ENCODE results near the gene RHBDD2.
"Not testable (repeated sequence)": the region's sequence is repeated elsewhere in the genome, so short reads cannot be mapped to it uniquely, and the experiment has no call there.

The RHBDD2 gene

DNA sequence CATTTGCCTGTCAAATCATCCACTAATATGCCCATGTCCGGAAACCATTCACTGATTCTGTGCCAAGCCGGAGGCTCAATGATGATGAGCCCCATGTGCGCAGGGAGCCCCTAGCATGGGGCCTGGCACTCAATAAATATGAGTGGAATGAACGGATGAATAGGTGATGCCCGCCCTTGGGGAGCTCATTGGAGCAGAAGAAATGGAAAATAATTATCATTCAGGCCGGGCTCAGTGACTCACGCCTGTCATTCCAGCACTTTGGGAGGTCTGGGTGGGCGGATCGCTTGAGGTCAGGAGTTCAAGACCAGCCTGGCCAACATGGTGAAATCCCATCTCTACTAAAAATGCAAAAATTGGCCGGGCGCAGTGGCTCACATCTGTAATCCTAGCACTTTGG lies 11.0 kb downstream of the RHBDD2 start:
- no peak for DNase-seq

DNA sequence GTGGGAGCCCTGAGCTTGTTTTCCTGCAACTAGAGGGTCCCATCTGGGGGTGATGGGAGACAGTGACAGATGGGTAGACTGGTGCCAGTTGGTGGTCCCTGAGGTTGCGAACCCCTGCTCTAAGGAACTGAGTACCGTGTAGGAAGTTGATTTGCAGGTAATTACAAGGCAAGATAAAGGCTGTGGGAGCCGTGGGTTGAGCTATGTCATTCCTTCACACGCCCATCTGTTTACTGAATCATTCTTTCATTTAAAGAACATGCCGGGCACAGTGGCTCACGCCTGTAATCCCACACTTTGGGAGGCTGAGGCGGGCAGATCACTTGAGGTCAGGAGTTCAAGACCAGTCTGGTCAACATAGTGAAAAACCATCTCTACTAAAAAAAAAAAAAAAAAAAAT lies 12.4 kb downstream of the RHBDD2 start:
- DNase-seq: not testable (repeated sequence)

DNA sequence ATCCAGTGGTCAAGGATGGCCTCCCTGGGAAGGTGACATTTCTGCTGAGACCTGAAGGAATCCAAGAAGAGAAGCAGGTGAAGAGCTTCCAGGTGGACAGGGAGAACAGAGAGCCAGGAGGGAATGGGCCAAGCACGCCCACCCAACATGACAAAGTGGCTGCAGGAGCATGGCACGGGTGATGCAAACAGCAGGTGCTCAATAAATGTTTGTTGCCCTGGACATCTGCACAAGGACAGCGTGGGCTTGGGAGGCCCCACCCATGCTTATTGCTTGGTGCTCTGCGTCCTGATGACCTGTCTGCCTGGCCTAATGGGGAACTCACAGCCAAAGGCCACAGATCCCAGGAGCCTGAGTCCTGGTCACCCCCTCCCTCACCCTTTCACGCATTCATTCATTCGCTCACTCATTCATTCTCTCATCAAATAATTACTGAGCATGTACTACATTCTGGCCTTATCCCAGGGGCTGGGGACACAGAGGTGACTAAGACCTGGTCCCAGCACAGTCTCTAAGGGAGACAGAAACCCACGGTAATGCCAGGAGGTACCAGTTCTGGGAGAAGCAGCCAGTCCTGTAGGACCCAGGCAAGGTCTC lies 13.1 kb downstream of the RHBDD2 start:
- DNase-seq: no peak

DNA sequence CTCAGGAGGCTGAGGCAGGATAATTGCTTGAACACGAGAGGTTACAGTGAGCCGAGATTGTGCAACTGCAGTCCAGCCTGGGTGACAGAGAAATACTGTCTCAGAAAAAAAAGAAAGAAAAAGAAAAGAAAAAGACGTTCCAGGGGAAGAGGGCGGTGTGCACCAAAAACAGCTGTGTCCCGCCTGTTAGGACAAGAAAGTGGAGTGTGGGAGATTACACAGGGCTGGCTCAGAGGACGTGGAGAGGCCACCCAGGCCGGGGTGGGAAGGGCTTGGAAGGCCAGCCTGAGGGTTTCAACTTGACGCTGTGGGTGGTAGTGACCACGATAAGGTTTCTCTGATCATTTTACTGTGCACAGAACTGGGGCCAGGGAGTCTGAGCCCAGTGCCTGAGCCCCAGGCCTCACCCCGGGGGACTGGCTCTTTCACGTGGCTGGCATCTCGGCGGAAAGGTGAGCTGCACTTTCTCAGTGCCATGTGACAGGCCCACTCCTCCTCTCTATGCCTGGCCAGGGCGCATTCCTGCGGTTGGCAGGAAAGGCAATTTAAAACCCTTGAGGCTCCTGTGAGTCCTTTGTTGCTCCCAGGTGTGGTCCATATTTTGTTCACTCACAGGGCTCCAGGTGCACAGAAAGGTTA lies 13.9 kb downstream of the RHBDD2 start:
- no peak for DNase-seq

DNA sequence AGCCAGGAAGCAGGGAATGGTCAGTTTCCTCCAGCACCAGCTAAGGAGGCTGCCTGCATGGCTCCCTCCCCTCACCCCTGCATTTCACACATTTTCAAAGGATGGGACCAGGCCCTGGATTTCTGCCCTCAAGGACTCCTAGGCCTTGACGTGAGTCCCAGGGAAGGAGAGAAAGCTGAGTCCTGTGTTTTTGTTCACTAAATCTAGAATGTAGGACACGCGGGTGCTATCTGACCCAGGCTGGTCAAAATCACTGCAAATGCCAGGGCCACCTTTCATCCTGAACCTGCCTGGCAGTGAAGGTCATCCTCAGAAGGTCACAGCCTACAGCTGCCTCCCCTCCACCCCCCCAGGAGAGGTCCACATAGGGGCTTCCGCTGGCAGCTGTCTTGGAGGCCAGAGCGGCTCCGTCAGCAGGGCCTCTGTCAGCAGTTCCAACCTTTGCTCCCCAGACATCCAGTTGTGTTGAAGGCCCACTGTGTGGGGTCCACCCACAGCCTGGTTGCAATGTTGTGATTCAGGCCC lies 18.0 kb downstream of the RHBDD2 start:
- no peak for DNase-seq

DNA sequence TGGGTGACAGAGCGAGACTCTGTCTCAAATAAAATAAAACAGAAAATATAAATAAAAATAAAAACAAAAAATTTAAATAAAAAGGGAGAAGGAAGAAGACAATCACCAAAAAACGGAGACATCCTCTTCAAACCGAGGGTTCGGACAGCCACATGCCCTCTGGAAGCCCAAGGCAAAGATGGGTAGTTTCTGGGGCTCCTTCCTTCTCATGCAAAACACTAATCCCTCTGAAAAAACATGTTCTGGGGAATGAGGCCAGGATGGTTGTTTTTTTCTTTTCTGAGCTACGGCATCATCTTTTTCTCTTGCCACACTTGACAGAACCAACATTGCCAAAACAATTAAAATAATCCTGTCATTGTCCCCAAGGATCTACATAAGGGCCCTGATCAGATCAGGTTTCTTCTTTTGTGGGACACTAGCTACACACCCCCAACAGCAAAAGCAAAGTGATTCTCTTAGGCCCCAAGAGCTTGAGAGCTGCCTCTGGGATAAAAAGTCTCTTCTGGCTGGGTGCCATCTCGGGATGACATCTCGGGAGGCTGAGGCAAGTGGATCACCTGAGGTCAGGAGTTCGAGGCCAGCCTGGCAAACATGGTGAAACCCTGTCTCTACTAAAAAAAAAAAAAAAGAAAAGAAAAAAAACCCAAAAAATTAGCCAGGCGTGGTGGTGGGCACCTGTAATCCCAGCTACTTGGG lies 21.9 kb downstream of the RHBDD2 start:
- no peak for DNase-seq

DNA sequence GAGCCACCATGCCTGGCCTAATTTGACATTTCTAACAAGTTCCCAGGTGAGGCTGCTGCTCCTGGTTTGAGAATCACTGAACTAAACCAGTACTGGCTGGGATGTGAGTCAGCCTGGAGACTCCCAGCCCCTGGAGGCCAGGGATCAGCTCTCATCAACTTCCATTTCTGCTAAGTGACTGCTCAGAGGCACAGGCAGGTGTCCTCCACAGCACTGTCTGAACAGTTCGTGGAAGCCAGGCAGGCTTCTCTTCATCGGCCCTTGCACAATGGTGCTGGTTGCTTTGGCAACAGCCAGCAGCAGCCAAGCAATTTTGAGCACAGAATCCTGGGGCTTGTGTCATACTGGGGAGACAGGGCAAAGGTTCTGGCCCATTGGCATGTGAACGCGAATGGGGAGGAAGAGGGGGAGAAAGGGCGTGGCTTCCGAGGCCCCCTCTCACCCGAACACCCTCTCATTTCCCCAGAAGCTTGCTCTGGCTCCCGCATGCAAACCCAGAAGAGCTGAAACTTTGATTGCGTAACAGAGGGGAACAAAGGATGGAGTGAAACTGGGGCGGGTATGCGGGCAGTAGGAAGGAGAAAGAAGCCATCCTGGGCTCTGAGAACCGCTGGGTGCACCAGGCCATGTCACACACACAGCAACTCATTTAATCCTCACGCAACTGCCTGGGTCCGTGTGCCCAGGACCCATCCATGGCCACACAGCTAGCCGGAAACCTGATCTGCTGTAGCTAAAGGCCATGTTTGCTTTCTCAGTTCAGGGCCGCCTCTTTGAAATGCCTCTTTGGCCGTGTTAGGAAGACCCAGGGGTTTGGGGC lies 27.2 kb downstream of the RHBDD2 start:
- DNase-seq: no peak

DNA sequence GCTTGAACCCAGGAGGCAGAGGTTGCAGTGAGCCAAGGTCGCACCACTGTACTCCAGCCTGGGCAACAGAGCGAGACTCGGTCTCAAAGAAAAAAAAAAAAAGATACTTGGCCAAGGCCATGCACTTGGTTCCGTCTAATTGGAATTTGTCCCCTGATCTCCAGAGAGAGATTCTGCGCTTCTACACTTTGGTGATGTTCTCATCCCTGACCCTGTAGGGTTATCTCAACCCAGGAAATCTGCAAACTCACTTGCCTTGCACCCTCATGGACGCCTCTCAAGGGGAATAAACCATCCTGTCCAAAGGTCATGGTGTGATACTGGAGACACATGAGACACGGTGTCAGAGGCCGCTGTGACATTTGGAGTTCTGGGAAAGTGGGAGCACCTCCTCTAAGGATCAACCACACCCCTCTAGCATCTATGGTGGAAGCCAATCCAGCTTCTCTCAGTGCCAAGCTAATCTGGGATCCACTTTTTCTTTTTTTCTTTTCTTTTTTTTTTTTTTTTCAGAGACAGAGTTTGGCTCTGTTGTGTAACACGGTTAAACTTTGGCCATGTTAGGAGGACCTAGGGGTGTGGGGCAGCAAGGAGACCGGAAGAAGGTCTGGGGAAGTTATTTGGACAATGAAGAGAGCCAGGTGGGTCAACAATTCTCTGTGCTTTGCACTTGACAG lies 28.3 kb downstream of the RHBDD2 start:
- DNase-seq: no peak

DNA sequence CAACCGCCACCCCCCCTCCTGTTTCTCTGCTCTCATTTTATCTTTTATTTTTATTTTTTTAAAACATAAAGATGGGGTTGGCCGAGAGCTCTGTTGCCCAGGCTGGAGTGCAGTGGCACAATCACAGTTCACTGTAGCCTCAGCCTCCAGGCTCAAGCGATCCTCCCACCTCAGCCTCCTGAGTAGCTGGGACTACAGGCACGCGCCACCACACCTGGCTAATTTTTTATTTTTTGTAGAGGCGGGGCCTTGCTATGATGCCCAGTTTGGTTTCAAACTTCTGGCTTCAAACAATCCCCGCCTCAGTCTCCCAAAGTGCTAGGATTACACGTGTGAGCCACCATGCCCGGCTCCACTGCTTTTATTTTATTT lies 28.8 kb downstream of the RHBDD2 start:
- not testable (repeated sequence) for DNase-seq

DNA sequence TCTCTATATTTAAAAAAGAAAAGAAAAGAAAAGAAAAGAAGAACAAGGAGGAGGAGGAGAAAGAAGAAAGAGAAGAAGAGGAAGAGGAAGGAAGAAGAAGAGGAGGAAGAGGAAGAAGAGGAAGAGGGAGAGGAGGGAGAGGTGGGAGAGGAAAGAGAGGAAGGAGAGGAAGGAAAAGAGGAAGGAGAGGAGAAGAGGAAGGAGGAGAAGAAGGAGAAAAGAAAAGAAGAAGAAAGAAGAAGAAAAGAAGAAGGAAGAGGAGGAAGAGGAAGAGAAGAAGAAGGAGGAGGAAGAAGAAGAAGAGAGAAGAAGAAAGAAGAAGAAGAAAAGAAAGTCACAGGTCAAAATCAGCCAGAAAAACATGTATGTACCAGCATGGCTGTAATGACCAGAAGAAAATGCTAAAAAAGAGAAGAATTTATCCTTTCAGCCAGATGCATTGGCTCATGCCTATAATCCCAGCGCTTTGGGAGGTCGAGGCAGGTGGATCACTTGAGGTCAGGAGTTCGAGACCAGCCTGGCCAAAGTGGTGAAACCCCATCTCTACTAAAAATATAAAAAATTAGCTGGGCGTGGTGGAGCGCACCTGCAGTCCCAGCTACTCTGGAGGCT lies 30.8 kb downstream of the RHBDD2 start:
- no peak for DNase-seq

DNA sequence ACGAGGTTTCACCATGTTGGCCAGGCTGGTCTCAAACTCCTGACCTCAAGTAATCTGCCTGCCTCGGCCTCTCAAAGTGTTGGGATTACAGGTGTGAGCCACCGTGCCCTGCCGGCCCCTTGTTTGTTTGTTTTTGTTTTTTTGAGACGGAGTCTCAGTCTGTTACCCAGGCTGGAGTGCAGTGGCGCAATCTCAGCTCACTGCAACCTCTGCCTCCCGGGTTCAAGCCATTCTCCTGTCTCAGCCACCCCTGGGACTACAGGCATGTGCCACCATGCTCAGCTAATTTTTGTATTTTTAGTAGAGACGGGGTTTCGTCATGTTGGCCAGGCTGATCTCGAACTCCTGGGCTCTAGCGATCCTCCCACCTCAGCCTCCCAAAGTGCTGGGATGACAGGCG lies 32.4 kb downstream of the RHBDD2 start:
- not testable (repeated sequence) for DNase-seq

DNA sequence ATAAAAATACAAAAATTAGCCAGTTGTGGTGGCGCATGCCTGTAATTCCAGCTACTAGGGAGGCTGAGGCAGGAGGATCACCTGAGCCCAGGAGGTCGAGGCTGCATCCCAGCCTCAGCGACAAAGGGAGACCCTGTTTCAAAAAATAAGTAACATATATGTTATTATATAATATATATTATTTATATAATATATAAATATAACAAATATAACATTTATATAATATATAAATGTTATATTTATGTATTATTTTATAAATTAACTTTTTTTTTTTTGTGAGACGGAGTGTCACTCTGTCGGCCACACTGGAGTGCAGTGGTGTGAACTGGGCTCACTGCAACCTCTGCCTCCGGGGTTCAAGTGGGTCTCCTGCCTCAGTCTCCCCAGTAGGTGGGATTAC lies 34.6 kb downstream of the RHBDD2 start:
- DNase-seq: no peak

DNA sequence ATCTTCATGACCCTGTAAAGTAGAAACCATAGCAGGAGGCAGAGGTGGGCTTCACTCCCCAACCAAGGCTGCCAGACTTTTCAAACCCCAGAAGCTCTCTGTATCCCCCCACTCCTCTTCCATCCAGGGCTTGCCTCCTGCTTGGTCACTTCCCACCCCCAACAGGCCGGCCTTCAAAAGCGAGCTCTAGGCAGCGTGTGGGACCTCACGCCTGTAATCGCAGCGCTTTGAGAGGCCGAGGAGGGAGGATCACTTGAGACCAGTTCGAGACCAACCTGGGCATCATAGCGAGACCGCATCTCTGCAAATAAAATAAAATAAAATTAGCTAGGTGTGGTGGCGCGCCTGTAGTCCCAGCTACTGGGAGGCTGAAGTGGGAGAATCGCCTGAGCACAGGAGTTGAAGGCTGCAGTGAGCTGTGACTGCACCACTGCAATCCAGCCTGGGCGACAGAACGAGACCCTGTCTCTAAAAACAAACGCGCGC lies 35.4 kb downstream of the RHBDD2 start:
- DNase-seq: no peak

DNA sequence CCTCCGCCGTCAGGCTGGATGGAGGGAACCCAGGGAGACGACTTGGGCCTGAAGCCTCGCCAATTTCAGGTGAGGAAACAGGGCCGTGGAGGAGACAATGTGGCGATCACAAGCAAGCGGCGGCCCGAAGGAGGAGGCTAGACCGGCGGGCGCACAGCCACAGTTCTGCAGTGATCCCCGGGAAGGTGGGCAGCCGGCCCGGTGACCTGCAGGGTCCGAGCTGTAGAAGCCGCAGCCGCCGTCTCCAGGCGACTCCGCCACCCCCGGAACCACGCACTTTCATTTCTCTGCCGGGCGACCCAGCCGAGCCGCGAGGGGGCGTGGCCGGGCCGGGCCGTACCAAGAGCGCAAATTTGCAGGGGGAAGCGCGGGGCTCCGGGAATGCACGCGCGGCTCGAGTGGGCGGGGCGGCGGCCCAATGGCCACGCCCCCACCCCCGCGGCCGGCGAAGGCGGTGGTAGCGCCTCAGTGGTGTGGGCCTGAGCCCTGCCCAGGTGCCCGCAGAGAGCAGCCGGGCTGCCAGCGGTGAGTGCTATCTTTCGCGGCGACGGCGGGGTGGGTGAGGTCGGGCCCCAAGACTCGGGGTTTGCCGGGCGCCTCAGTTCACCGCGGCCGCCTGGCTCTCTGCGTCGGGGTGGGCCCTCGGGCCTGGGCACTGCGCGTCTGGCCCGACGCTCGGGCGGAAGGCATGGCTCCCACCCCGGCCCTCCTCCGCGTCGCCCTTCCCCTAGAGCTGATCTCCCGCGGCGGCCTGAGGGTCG lies 36.0 kb downstream of the RHBDD2 start, which contains the start of gene POR:
TSS of gene POR (plus strand) at position 501 of the 761 bp plus-strand sequence. CDS start 38,847 bp downstream, outside the sequence.
- peak; percentile 97 for DNase-seq

DNA sequence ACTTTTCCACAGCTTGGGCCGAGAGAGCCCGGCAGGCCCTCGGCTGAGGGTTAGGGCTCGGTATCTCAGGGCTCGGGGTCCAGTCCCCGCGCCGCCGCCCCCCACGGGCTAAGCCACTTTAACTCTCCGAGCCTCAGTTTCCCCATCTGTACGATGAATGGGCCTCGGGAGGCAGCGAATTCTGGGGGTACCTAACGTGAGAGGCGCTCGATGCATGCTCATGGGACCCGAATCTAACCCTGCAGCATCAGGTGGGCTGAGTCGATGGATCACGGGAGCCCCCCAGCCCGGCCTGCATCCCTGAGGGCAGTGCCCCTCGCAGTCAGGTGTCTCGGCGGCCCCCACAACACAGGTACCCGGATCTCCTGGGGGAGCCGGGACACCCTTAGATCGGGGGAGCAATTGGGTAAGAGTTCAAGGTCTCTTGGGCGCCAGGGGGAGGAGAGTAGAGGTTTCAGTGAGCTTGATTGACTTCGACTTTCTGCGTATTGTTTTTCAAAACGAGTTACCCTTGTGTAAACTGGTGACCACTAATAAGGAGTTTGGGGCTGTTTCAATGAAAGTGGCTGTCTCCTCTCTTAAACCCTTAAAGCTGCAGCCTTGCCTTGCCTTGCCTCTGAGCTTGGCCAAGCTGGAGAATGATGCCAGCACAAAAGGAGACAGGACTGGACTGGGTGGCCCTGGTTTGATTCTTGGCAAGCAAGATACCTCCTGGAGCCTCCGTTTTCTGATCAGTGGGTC lies 36.8 kb downstream of the RHBDD2 start:
- DNase-seq: peak; percentile 39

DNA sequence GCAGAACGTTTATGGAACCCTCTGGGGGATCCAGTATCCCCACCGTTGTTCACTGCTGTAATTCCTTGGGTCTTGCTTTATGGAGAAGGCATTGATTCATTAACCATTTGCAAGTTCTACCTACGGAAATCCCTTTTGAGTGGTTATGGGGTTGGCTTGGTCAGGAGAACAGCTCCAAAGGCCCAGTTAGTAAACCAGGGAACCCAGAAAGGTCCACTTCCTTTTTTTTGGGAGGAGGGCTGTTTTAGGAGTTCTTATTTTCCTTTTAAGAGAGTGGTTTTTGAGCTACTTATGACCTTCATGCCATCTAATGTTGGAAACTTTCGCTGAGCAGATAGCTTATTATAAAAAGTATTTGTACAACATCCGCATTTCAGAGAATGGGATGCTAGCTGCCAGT lies 37.4 kb downstream of the RHBDD2 start:
- DNase-seq: no peak

DNA sequence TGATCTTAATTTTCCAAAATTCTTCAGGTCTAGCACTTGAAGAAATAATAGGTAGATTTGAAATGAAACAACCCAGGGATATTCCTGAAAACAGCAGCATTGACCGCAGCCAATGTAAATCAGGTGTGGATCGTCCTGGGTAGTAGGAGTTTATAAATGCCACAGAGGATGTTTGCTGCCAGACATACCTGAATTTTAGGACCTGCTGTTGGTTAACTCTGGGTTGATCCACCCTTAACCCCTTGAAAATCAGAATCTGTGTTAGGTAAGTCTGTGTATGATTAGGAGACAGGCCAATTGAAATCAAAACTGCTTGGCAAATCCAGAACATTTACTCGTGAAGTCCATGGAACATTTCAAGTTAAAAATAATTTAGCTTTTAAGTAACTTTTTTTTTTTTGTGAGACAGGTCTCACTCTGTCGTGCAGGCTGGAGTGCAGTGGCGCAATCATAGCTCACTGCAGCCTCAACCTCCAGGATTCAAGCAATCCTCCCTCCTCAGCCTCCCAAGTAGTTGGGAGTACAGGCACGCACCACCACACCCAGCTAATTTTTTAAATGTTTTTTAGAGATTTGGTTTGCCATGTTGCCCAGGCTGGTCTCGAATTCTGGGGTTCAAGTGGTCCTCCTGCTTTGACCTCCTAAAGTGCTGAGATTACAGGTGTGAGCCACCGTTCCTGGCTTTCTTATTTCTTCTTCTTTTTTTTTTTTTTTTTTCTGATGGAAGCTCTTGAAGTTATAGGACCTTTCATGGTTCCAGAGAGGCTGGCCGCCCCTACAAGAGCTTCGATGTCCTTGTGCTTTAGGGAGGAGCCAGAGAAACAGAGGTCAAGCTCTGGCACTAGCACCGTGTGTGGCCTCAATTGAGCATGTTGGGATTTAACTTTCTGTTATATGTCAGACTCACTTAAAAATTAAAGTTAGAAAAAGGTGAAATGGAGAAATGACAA lies 38.1 kb downstream of the RHBDD2 start:
- DNase-seq: no peak

DNA sequence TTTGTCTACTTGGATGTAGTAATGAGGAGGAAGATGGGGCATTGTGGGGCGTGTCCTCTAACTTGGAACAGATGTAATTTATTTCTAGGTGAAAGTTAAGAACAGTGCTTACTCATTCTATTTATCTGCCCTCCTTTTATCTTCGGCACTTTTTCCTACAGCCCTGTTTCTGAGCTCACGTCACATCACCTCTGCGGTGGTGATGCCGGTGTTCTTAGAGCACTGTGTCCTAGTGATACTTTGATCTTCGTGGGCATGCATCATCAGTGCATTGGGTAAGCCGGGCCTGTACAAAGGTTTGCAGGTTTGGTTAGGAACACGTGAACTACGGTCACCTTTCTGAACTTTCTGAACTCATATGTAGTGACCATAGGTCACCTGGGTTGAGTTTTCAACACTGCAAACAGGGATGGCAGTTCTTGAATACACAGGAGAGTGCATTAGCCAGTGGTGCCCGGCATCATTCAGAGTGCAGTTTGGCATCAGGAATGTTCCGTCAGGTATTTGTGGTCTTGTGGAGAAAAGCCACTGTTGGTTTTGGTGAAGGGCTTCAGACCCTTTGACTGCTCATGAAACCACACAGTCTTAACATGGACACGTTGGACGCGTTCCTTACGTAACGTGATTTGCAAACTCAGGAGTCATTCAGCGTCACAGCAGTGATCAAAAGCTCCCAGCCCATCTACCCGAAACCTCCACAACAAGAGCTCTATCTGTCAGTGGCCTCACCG lies 41.8 kb downstream of the RHBDD2 start:
- DNase-seq: no peak

DNA sequence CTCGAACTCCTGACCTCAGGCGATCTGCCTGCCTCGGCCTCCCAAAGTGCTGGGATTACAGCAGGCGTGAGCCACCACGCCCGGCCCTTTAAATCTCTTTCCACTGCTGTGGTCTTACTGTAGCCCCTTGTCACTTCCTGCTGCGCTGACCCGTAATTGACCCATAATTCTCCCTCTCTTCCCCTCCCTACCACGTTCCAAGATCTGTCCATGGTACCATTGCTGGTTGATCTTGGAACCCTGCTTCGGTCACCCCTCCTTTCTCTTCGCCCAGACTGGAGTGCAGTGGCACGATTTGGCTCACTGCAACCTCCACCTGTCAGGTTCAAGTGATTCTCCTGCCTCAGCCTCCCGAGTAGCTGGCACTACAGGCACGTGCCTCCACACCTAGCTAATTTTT lies 42.6 kb downstream of the RHBDD2 start:
- no peak for DNase-seq

Measured in stimulated activated CD8-positive, alpha-beta memory T cell treated with anti-CD3 and anti-CD28 coated beads, Interleukin-4, amount 100 ng/mL, for 48 hours (primary cell).